NCI-H2196 treated with DMSO at 0.1 percent for 48 hours (cell line): ENCODE results near the gene EYA2.
"Not testable (repeated sequence)": the region's sequence is repeated elsewhere in the genome, so short reads cannot be mapped to it uniquely, and the experiment has no call there.

Experiments
- DNase-seq: peaks from one replicate; lab custom pipeline; 2025; ENCODE audit not compliant: unreplicated experiment; lab: John Stamatoyannopoulos, UW

The EYA2 gene

GRCh38 chr20:46894579-46894958 is at the start of gene EYA2:
Gene EYA2, plus strand, starts transcription at chr20:46894843. Its CDS starts 95,168 bp downstream, at chr20:46990011.
- no peak for DNase-seq

GRCh38 chr20:46844965-46845364 is 49.7 kb upstream of the EYA2 start:
- DNase-seq, result no peak

GRCh38 chr20:46849269-46849668 is 45.4 kb upstream of the EYA2 start:
- DNase-seq, result no peak

- no peak for DNase-seq
Observed at GRCh38 chr20:46849751-46850150, 44.9 kb upstream of the EYA2 start.

- no peak for DNase-seq
Observed at GRCh38 chr20:46850416-46850815, 44.2 kb upstream of the EYA2 start.

- DNase-seq, result no peak
Observed at GRCh38 chr20:46850896-46851295, 43.7 kb upstream of the EYA2 start.

GRCh38 chr20:46851746-46852145 is 42.9 kb upstream of the EYA2 start:
- no peak for DNase-seq

GRCh38 chr20:46852313-46852712 is 42.3 kb upstream of the EYA2 start:
- no peak for DNase-seq

GRCh38 chr20:46853926-46854325 is 40.7 kb upstream of the EYA2 start:
- no peak for DNase-seq

- DNase-seq, result no peak
Observed at GRCh38 chr20:46857061-46857831, 37.4 kb upstream of the EYA2 start.

GRCh38 chr20:46865824-46866223 is 28.8 kb upstream of the EYA2 start:
- DNase-seq, result no peak

- no peak for DNase-seq
Observed at GRCh38 chr20:46870041-46870440, 24.6 kb upstream of the EYA2 start.

GRCh38 chr20:46872328-46873211 is 22.1 kb upstream of the EYA2 start:
- no peak for DNase-seq

GRCh38 chr20:46875059-46875458 is 19.6 kb upstream of the EYA2 start:
- no peak for DNase-seq

GRCh38 chr20:46879386-46879785 is 15.3 kb upstream of the EYA2 start:
- DNase-seq, result no peak

- DNase-seq, result not testable (repeated sequence)
Observed at GRCh38 chr20:46879963-46880362, 14.7 kb upstream of the EYA2 start.

GRCh38 chr20:46883892-46884291 is 10.8 kb upstream of the EYA2 start:
- no peak for DNase-seq

- no peak for DNase-seq
Observed at GRCh38 chr20:46890682-46891081, 4.0 kb upstream of the EYA2 start.

- DNase-seq, result no peak
Observed at GRCh38 chr20:46893051-46893450, 1.6 kb upstream of the EYA2 start.

- peak; percentile 6 for DNase-seq
Observed at GRCh38 chr20:46893877-46894578, 615 bp upstream of the EYA2 start.
